Right atrium auricular region (tissue), 2 donors: ENCODE measurements around the gene PTPRN2. TPM values are rescaled to one million over a fixed set of nuclear protein-coding genes. Genes with fewer than 3 reads are reported as not detected.

Experiments
- DNase-seq: peaks from one replicate; pipeline ENCODE4 v3.0.0-alpha.2; 2019; ENCODE audit warnings: low spot score
- H3K27ac ChIP-seq, 2 donors: fragments of 200-600 bp; sonication (generic); 1 replicate in 1 of 2; 2 replicates in 1 of 2; pipeline ENCODE4 v1.5.1; 2016 to 2019
- H3K27me3 ChIP-seq, 2 donors: fragments of 200-600 bp; sonication (generic); one replicate each; pipeline versions ENCODE4 v1.5.1 to v1.6.0; 2017 to 2019
- H3K36me3 ChIP-seq: fragments of 200-600 bp; sonication (generic); one replicate; pipeline ENCODE4 v1.5.1; 2016
- H3K4me1 ChIP-seq, 2 donors: fragments of 200-600 bp; sonication (generic); one replicate each; pipeline versions ENCODE4 v1.5.1 to v1.6.0; 2017 to 2019
- H3K4me3 ChIP-seq, 2 donors: fragments of 200-600 bp; sonication (generic); 1 replicate in 1 of 2; 2 replicates in 1 of 2; pipeline ENCODE4 v1.5.1; 2017 to 2019; ENCODE audit warnings: mild to moderate bottlenecking in 1 of 2, moderate library complexity in 1 of 2
- H3K9me3 ChIP-seq, 2 donors: fragments of 200-600 bp; sonication (generic); one replicate each; pipeline ENCODE4 v1.5.1; 2019
- total RNA-seq, 2 donors: library from RNA; depleted of rRNA; stranded (reverse); fragments of >200 nt; gene quantifications; one replicate each; pipeline ENCODE4 v1.1.0, GENCODE V29; 2016
- TF ChIP-seq, protein P1 (sequence below), 2 donors: fragments of 200-600 bp; sonication (generic); IDR thresholded peaks; one replicate each; pipeline ENCODE4 v1.5.1; 2019; ENCODE audit warnings: antibody characterized with exemption in 2 of 2

The PTPRN2 gene
- total RNA-seq, 2 donors from 2014 or later = 2.6 to 2.7 TPM

GRCh38 chr7:158125091-158125490 lies 462.5 kb downstream of the PTPRN2 start:
- H3K27ac ChIP-seq = no peak overlapping the region
- H3K9me3 ChIP-seq = no peaks in the 10 kb centered on the region
- H3K4me1 ChIP-seq = no peaks in the 10 kb centered on the region
- TF ChIP-seq, protein P1, sequence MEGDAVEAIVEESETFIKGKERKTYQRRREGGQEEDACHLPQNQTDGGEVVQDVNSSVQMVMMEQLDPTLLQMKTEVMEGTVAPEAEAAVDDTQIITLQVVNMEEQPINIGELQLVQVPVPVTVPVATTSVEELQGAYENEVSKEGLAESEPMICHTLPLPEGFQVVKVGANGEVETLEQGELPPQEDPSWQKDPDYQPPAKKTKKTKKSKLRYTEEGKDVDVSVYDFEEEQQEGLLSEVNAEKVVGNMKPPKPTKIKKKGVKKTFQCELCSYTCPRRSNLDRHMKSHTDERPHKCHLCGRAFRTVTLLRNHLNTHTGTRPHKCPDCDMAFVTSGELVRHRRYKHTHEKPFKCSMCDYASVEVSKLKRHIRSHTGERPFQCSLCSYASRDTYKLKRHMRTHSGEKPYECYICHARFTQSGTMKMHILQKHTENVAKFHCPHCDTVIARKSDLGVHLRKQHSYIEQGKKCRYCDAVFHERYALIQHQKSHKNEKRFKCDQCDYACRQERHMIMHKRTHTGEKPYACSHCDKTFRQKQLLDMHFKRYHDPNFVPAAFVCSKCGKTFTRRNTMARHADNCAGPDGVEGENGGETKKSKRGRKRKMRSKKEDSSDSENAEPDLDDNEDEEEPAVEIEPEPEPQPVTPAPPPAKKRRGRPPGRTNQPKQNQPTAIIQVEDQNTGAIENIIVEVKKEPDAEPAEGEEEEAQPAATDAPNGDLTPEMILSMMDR (IDR thresholded peaks at IDR 0.05) = no peak
- no peak overlapping the region for H3K4me3 ChIP-seq
- no peak for DNase-seq
- H3K36me3 ChIP-seq = no peaks in the 10 kb centered on the region
- no peaks in the 10 kb centered on the region for H3K27me3 ChIP-seq

DNA sequence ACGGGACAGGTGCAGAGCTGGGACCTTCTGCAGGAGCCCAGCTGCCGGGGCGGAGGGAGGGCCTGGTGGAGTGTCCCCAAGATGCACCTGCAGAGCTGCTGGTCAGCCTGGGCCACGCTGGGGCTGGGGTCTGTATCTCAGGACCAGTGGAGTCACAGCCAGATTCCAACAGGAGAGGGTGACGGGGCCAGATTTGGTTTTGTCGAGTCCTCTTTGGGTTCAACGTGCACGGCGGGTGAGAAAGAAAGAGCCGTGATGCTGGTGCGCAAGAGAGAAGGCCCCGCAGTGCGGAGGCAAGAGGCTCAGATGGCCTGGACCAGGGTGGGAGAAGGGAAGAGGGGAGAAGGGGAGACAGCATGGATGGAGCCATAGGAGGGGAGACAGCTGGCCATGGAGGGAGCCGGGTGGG lies 462.9 kb downstream of the PTPRN2 start:
- Histone ChIP-seq H3K36me3 (no peaks in the 10 kb centered on the region), H3K4me1 (no peaks in the 10 kb centered on the region), H3K27ac (no peak overlapping the region), H3K4me3 (no peak overlapping the region), H3K27me3 (no peaks in the 10 kb centered on the region), H3K9me3 (no peaks in the 10 kb centered on the region)
- TF ChIP-seq, protein P1 (IDR thresholded peaks at IDR 0.05) = no peak
- no peak for DNase-seq

- TF ChIP-seq, protein P1 (IDR thresholded peaks at IDR 0.05) = no peak
- H3K27me3 ChIP-seq = no peaks in the 10 kb centered on the region
- H3K27ac ChIP-seq = no peak overlapping the region
- no peaks in the 10 kb centered on the region for H3K9me3 ChIP-seq
- no peak for DNase-seq
- no peaks in the 10 kb centered on the region for H3K4me1 ChIP-seq
- no peaks in the 10 kb centered on the region for H3K36me3 ChIP-seq
- no peak overlapping the region for H3K4me3 ChIP-seq
These were observed 463.9 kb downstream of the PTPRN2 start for GRCh38 chr7:158123753-158124152.

GRCh38 chr7:158123214-158123613 lies 464.4 kb downstream of the PTPRN2 start:
- H3K4me3 ChIP-seq = no peak overlapping the region
- H3K36me3 ChIP-seq = no peaks in the 10 kb centered on the region
- no peaks in the 10 kb centered on the region for H3K4me1 ChIP-seq
- no peak overlapping the region for H3K27ac ChIP-seq
- no peak for DNase-seq
- peaks cover 0 to 5% of the 10 kb centered on the region in 2 donors for H3K9me3 ChIP-seq
- no peaks in the 10 kb centered on the region for H3K27me3 ChIP-seq
- TF ChIP-seq, protein P1 (IDR thresholded peaks at IDR 0.05) = no peak

DNA sequence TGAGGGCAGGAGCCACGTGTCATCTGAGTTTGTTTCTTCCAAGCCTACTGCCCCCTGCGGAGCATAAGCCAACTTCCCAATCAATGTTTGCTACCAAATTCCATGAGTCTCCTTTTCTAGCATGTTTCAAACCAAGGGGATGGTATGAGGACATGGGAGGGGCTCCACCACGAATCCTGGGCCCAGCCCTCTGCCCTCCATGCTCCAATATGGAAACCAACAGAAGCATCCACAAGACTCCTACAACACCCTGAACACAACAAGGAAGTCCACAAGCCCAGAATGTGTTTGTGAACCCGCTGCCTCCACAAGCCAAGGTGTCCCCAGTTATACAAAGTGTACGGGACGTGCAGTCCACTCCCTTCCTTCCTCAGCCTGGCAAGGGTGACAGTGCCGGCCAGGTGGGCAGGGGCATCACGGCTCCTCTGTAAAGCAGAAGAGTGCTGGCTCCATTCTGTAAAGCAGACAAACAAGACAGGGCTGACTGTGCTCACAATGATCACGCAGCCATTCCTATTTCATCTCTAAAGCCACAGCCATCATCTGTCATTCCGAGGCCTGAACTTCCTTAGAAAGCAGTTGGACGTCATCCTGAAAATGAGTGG lies 466.1 kb downstream of the PTPRN2 start:
- TF ChIP-seq, protein P1 (IDR thresholded peaks at IDR 0.05) = no peak
- no peak overlapping the region for H3K4me3 ChIP-seq
- peaks cover 0 to 22% of the 10 kb centered on the region in 2 donors for H3K9me3 ChIP-seq

GRCh38 chr7:158120716-158121115 lies 466.9 kb downstream of the PTPRN2 start:
- Histone ChIP-seq H3K27ac (no peak overlapping the region), H3K36me3 (no peaks in the 10 kb centered on the region), H3K4me3 (no peak overlapping the region), H3K27me3 (no peaks in the 10 kb centered on the region), H3K9me3 (peaks cover 0 to 30% of the 10 kb centered on the region in 2 donors), H3K4me1 (no peaks in the 10 kb centered on the region)
- no peak for DNase-seq
- TF ChIP-seq, protein P1 (IDR thresholded peaks at IDR 0.05) = no peak

More for the DNA sequence above, 466.1 kb downstream of the PTPRN2 start:
- DNase-seq = no peak
- H3K36me3 ChIP-seq = no peaks in the 10 kb centered on the region
- no peaks in the 10 kb centered on the region for H3K4me1 ChIP-seq
- H3K27ac ChIP-seq = no peak overlapping the region
- no peaks in the 10 kb centered on the region for H3K27me3 ChIP-seq
